GM18861 (cell line): ENCODE results near the gene EML1.

Experiments used
- ATAC-seq: cut with Tn5 transposase; IDR thresholded peaks from one replicate; pipeline ENCODE4 v1.9.1; 2021; ENCODE audit not compliant: unreplicated experiment

Gene EML1

GRCh38 chr14:99803106-99803775 lies 10.0 kb downstream of the EML1 start:
- ATAC-seq: no peak

DNA sequence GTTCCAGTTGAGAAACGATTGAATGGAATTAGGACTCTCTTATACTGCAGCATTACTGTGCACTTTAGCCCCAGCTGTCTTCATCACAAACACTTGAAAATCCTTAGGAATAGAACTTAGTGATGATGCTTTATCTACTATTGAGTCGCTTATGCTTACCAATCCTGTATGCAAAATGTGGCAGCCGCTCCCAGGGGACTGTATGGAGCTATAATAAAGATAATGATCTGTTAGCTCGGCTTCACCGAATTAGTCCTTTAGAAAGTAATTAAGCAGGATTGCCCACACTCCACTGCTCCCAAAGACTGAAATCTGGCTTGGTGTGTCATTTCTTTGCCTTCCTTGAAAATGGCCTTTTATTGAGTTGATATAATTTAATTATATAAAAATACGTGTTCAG lies 10.6 kb downstream of the EML1 start:
- ATAC-seq: no peak

DNA sequence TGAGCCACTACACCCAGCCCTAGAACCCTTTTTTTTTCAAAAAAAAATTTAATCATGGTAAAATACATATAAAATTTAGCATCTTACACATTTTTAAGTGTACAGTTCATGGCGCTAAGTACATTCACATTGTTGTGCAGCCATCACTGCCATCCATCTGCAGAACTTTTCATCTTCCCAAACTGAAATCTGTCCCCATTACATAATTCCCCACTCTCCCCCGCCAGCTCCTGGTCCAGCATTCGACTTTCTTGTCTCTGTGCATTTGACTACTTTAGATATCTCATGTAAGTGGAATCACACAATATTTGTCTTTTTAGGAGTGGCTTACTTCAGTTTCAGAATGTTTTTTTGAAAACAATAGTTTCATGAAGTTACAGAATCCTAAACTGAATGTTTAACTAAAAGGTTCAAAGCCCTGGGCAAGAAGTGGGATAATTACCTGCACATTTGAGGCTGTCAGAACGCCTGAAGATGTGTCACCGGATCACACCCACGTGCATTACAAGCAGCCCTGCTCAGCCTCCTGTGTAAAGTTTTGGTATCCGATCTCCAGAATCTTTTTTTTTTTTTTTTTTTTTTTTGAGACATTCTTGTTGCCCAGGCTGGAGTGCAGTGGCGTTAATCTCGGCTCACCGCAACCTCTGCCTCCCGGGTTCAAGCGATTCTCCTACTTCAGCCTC lies 12.7 kb downstream of the EML1 start:
- no peak for ATAC-seq

DNA sequence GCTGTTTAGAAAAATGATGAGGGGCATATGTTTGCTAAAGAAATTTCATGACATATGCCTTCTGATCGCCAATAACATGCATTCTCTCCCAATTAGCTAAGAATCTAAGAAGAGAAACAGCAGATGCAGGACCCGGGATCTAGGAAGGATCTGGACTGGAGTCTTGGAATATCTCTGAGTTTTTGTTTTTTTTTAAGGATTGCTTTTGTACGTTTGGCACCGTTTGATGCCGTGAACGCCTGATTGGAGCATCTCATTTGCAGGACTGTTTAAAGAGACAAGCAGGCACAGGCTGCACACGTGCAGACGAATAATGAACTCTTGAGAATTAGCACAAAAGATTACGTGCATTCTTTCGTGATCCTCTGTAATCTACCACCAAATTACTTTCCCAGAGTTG lies 13.6 kb downstream of the EML1 start:
- ATAC-seq: no peak

DNA sequence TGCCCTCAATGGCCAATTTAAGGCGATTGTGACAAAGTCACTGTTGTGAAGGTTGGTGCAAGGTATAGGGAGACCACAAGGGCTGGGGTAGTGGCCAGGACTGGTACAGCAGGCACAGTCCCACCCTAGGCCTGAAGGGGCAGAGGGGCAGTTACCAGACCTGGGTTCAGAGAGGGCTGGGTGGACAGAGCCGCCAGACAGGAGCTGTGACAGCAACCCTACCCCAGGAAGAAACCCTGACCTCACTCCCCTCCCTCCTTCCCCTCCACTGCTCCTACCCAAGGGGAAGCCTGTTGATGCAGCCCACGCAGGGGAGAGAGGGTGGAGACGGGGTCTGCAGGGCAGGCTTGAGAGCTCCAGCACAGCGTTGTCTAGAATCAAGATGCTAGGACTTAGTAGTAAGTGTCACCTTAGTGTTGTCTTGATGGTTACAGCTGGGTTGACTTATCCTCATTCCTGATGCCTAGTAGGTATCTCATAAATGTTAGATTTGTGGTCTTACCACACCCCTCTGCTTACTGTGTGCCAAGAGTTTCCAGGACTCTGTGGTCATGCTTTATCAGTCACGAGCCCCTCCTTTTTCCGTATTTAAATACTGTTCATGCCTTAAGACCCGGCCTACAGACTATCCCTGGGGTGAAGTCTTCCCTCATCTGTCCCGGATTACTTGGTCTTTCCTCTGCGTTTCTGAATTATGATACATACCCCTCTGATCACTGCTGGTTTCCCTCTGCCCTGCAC lies 14.4 kb downstream of the EML1 start:
- no peak for ATAC-seq

DNA sequence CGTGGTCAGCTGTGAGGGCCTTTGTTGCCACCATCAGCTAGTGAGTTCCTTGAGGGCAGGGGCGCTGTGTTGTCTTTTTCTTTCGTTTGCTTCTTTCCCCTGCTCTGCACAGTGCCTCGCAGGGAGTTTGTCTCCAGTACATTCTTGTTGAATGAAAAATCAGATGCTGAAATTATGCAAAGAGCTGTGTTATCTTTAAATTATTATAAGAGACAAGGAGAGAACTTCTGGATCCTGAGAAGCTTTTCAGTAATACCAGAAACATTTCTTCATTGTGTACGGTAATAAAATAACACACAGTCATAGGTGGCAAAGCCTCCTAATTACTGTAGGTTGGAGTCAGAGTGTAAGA lies 14.9 kb downstream of the EML1 start:
- ATAC-seq: no peak

- no peak for ATAC-seq
Observed at GRCh38 chr14:99808515-99808914, 15.3 kb downstream of the EML1 start.

DNA sequence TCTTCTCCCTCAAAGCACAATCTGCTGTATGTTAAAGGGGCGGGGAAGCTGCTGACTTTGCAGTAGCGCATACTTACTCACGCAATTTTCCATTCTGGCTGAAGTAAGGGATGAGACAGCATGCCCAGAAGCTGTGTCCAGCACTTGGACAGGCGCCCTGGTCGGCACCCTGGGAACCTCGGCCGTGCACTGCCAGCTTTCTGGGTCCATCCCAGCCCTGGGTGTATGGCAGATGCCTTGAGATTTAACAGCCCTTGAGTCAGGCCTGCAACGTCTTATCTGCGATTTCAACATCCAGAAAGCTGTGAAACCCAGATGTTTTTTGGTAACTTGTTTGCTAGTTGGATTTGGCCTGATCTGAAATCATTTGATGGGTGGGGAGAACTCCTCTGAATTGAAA lies 16.1 kb downstream of the EML1 start:
- no peak for ATAC-seq

- ATAC-seq: no peak
Observed at GRCh38 chr14:99809859-99810558, 16.8 kb downstream of the EML1 start.

DNA sequence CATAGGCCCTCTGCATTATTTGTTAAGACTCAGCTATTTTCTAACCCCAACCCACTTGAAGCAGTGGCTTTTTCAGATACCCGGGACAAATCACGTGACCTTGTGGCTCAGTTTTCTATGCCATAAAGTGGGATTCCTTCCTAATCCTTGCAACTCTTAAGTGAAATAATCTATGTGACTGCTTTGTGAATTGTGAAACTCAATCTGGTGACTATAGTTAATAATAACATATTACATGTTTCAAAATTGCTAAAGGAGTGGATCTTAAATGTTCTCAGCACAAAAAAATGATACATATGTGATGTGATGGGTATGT lies 17.3 kb downstream of the EML1 start:
- no peak for ATAC-seq

DNA sequence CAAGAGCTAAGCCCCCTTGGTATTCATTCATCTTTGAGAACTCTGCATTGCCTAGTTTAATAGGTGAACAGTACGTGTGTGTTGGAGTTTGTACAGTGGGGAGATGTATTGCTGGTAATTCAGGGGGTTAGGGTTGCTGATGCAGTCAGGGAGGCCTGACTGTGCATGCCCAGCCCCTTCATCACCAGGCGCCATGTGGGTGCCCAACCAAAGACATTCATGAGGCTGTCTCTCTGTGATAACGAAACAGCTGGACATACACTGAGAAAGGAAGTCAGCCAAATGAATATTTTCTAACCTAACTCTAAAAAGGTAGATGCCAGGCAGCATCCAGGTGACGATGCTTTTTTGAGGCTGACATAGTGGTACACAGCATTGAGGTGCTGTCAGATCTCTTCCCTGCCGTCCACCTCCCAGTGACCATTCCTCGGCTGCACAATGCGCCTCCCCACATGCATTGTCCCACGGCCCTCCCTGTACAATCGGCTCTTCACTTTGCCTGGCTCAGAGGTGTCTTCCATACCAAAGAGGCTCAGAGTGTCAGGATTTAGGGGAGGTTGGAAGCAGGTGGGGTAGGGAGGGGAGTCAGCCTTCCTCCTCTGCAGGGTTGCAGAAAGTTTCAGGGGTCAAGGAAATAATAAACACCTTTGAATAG lies 19.0 kb downstream of the EML1 start:
- no peak for ATAC-seq

GRCh38 chr14:99812892-99813291 lies 19.7 kb downstream of the EML1 start:
- no peak for ATAC-seq

- no peak for ATAC-seq
Observed at GRCh38 chr14:99815696-99816095, 22.5 kb downstream of the EML1 start.

- ATAC-seq: no peak
Observed at GRCh38 chr14:99816217-99816616, 23.0 kb downstream of the EML1 start.

DNA sequence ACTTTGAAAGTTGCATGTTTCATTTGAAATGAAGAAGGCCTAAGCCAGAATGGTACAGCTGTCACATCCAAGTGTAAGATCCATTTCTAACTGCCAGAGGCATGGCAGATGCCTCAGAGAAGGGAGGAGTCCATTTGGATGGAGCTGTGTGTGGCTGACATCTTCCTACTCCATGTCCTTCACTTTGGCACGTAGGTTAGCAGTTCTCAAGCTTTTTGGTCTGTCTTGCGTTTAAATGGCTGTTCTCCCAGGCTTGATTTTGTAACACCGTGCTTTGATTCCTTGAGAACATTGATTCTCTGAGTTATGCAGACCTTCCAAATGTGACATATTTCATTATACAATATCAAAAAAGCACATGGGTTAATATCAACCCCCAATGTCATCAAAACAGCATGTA lies 23.4 kb downstream of the EML1 start:
- ATAC-seq: no peak

DNA sequence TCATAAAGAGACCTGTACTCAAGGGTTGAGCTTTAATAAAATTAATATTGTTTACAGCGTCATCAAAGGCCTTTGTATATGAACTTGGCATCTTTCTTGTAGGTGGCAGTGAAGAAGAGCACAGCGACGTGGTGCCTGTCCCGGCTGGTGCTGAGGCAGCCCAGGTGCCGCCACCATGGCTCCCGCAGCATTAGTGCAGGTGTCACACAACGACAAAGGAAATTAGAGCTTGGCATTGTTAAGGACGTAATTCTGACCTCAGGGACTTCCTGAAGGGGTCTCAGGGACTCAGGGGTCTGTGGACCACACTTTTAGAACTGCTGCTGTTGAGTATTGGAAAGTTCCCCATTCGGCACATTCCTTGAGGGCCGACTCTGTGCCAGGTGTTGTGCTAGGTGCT lies 24.1 kb downstream of the EML1 start:
- ATAC-seq: no peak

DNA sequence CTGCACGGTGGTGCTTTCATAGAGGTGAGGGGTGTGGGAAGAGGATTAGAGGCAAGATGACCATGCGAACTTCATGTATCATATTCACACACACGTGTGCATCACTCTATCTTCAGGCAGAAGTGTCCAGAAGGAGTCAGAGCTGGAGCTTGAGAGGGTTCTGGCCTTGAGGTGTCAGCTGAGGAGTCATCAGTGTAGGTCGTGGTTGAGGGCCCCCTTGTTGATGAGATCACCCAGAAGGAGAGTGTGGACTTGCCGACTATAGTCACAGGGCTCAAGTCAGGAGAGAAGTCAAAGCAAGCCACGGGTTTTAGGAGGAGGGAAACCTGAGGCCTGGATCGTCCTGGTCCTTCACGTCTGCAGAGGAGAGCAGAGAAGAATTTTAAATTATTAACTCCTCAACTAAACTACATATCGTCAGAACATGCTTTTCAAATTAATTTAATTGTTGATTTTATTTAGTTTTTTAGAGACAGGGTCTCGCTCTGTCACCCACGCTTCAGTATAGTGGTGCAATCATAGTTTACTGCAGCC lies 25.4 kb downstream of the EML1 start:
- ATAC-seq: no peak

GRCh38 chr14:99819514-99819913 lies 26.3 kb downstream of the EML1 start:
- no peak for ATAC-seq

- no peak for ATAC-seq
Observed at GRCh38 chr14:99820702-99821331, 27.6 kb downstream of the EML1 start.
